ENCODE data around the gene RBPJ.

DNA sequence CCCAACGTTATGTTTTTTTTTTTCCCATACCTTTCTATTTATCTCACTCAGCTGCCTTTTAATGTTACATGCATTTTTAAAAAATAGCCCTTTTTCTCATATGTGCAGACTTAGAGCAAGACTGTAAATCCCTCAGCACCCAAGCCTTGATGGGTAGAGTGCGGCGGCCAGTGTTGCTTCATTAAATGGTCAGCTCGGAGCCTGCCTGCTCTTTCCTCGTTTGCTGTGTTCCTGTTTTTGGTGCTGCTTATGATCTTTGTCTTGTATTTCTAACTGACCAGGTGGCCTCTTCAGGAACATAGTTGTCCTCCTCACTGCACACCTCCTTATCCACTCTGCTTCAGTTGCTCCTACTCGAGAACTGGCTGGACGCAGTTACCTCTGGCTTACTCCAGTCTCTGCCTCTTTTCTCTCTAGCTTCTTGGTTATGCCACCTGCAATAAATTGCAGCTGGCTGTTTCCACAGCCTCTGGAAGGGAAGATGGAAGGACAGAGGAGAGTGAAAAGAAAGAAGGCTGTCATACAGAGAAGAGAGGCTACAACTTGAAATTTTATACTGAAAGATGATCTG lies 10.7 kb downstream of the RBPJ start:
- TF ChIP-seq CTCF (conservative IDR thresholded peaks at IDR 0.05; ENCODE audit: low read length) (no peak), EZH2phosphoT487 (IDR thresholded peaks at IDR 0.05; ENCODE audit: borderline replicate concordance) (no peak)

All from Loucy (cell line).